GM19035 (cell line): ENCODE data around the gene MTG1.
"Not testable (repeated sequence)": the region's sequence is repeated elsewhere in the genome, so short reads cannot be mapped to it uniquely, and the experiment has no call there.

Experiments used
- ATAC-seq: cut with Tn5 transposase; IDR thresholded peaks from one replicate; pipeline ENCODE4 v1.9.1; 2021; ENCODE audit not compliant: unreplicated experiment

The MTG1 gene

DNA sequence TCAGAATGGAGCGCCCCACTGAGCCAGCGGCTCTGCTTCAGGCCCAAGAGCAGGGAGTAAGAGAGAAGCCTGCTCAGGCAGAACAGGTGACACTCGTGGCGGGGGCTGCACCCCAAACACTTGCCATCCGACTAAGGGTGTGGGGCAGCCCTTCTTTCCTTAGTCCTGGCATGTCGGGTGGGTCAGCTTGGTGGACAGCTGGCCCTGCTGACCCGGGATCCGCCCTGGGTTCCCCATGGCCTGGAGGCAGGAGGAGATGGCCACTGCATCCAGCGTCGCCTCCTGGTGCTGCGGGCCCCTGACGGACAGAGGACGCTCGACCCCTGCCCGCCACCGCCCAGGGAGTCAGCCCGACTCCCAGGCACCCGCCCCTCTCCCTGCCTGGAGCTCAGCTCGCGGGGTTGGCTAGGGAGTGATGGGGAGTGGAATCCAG lies 16.1 kb upstream of the MTG1 start:
- ATAC-seq = no peak

DNA sequence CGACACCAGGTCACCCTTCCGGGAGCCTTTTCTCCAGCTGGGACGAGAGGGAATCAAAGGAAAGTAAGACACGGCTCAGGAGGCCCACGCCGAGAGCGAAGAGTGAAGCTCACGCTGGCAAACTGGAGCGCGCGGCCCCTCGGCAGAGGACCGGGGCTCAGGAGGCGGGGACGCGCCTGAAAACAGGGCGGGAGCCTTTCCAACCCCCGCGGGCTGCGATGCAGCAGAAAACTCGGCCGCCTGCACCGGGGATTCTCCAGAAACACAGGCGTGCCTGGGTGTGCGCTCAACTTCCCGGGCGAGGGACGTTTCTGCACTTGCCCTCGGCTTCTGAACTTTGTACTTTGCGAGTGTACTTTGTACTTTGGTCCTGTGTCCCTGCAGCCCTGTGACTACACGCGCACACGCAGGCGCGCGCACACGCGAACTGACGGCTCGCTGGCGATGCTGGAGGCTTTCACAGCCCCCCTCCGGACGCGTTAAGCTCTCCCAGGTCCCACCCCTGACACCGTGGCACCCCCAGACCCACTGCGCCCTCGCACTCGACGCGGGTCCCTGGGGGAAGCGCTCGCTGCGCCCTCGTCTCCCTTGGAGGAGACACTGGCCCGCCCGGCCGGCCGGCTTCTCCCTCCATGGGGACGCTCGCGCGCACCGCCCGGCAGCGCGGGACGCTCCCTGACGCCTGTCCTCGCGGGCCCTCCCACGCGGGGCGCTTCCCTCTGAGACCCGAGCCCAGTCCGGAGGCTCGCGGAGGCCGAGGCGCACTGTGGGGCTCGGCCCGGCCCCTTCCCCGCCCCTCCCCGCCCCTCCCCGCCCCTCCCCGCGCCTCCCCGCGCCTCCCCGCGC lies 15.5 kb upstream of the MTG1 start:
- peak; percentile 40 for ATAC-seq

DNA sequence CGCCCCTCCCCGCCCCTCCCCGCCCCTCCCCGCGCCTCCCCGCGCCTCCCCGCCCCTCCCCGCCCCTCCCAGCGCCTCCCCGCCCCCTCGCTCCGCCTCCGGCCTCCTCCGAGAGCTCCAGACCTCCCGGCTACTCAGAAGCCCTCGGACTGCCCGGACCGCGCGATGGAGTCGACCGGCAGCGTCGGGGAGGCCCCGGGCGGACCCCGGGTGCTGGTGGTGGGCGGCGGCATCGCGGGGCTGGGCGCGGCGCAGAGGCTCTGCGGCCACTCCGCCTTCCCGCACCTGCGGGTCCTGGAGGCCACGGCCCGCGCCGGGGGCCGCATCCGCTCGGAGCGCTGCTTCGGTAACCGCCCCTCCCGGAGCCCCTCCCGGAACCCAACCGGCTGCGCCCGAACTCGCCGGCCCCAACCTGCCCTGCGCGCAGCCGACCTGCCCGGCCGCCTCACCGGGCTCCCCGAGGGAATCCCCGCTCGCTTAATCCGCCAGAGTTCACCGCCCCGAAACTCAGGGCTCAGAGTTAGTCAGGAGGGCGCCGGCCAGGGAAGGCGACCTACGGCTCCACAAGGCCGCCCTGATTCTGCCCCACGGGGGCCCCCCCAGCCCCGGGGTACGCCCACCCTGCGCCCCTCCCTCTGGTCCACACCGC lies 14.7 kb upstream of the MTG1 start, which contains the start of gene PAOX:
TSS of gene PAOX (plus strand) at position 111 of the 649 bp plus-strand sequence. CDS start at position 166, 55 bp downstream.
- ATAC-seq = peak; percentile 57

DNA sequence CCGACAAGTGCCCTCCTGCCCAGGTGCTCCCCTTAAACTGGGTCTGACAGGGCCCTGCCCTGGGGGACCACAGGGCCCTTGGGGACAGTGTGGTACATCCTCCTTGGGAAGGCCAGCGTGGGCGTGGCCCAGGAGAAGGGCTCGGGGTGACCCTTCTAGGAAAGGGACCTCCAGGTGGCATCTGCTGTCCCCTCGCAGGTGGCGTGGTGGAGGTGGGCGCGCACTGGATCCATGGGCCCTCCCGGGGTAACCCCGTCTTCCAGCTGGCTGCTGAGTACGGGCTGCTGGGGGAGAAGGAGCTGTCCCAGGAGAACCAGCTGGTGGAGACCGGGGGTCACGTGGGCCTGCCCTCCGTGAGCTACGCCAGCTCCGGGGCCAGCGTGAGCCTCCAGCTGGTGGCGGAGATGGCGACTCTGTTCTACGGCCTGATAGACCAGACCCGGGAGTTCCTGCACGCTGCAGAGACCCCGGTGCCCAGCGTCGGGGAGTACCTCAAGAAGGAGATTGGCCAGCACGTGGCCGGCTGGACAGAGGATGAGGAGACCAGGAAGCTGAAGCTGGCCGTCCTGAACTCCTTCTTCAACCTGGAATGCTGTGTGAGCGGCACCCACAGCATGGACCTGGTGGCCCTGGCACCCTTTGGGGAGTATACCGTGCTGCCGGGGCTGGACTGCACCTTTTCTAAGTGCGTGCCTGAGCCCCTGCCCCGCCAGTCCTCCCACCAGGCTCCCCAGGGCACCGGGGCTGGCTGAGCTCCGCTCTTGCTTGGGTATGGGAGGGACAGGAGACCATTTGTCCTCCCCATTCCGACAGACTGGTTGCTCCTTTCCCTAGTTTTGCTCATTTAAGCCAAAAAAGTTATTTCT lies 13.9 kb upstream of the MTG1 start:
- ATAC-seq = no peak

DNA sequence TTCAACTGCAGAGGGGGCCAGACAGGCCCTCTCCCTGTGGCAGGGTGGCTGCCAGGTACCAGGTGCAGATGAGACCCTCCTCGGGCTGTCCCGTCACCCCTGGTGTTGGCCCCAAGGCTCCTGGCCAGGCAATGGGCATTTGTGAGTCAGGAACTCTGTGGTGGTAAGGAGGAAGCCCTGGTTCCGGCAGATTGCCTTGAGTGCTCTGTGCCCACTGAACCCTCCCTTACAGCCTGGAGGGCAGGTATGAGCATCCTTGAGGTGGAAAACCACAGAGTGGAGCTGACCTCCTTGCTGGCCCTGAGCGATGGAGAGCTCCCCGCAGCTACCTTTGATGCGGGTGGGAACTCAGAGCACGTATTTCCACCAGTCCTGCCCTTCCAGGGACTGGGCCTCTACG lies 12.9 kb upstream of the MTG1 start:
- ATAC-seq = no peak

DNA sequence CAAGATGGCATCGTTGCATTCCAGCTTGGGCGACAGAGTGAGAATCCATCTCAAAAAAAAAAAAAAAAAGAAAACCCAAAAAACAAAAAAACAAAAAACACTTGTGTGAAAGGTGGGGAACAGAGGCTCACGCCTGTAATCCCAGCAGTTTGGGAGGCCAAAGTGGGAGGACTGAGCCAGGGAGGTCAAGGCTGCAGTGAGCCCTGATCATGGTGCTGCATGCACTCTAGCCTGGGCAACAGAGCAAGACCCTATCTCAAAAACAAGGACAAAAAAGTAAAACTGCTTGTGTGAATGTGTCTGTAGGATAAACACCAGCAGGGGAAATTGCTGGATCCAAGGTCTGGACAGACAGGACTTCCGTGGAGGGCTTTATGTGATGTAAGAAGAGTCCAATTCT lies 10.4 kb upstream of the MTG1 start:
- no peak for ATAC-seq

DNA sequence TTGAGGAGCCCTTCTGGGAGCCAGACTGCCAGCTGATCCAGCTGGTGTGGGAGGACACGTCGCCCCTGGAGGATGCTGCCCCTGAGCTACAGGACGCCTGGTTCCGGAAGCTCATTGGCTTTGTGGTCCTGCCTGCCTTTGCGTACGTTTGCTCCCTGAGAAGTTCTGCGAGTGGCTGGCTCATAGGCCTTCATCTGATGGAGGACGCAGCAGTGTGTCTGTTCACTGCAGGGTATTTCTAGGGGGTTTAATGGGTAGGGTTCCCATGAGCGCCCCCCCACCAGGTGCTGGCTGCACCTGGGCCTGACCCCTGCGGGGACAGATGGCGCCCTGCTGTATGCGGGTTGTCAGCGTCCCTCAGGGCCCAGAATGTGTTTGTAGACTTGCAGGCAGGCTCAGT lies 9.9 kb upstream of the MTG1 start:
- ATAC-seq = no peak

DNA sequence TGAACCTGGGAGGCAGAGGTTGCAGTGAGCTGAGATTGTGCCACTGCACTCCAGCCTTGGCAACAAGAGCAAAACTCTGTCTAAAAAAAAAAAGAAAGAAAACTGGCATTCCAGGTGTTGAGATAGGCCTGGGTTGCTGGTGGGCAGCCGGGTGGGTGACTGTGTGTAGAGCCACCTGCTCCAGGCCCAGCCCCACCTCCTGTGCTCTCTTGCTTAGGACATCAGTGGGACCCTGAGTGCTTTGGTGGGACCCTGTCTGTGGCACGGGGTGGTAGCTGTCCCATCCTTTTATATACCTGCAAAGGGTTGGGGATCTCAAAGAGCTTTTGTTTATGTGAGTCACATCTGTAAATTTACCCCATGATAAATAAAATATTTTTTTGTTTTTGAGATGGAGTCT lies 8.7 kb upstream of the MTG1 start:
- no peak for ATAC-seq

DNA sequence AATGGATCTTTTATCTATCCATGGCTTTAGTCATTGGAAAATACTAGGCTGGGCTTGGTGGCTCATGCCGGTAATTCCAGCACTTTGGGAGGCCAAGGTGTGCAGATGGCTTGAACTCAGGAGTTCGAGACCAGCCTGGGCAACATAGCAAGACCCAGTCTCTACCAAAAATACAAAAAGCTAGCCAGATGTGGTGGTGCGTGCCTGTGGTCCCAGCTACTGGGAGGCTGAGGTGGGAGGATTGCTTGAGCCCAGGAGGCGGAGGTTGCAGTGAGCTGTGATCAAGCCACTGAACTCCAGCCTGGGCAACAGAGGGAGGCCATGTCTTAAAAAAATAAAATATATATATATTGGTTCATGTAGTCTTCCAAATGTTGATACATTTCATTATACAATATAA lies 7.0 kb upstream of the MTG1 start:
- not testable (repeated sequence) for ATAC-seq

DNA sequence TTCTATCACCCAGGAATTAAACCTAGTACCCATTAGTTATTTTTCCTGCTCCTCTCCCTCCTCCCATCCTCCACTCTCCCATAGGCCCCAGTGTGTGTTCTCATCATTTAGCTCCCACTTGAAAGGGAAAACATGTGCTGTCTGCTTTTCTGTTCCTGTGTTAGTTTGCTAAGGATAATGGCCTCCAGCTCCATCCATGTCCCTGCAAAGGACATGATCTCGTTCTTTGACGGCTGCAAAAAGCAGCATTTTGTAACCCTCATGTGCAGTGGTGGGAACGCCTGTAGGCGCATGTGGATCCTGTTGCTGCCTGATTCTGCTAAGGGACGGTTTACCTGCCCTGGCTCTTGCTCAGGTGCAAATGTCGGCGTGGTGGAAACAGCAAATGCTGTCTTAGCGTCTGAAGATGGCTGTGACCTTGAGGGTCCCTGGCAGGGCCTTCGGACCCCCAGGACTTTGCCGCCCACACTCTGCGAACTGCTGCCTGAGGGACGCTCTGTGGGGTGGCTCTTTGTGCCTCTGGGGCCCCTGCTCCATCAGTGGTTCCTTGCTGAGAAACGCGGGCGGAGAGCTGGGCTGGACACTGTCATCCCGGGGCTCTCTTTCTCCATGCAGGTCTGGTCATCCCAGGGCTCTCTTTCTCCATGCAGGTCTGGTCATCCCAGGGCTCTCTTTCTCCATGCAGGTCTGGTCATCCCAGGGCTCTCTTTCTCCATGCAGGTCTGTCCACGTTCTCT lies 5.6 kb upstream of the MTG1 start:
- no peak for ATAC-seq

DNA sequence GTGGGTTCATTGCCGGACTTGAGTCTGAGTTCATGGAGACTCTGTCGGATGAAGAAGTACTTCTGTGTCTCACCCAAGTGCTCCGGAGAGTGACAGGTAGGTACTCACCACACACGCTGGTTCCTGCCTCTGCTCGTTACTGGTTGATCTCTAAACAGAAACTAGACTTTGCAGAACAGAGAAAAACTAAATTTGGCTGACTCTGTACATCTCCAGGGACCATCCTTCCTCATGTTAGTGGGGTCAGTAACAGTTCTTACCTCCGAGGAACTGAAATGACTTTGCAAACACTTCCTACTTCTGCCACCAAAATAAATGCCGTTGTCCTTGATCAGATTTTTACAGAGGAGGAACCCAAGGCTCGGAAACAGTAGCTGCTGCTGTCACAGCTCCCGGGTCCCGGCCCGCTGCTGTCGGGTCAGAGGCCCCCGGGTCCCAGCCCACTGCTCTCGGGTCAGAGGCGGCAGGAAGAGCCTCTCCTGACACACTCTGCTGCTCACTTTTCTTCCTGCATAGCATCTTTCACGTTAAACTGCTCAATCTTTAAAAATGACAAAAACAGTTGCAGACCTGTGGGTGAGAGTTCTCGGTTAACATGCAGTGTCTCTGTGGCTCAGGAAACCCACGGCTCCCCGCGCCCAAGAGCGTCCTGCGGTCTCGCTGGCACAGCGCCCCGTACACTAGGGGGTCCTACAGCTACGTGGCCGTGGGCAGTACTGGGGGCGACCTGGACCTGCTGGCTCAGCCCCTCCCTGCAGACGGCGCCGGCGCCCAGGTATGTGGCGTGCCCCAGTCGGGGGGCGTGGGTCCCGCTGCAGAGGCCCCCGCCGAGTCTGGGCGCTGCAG lies 4.8 kb upstream of the MTG1 start:
- peak; percentile 79 for ATAC-seq

DNA sequence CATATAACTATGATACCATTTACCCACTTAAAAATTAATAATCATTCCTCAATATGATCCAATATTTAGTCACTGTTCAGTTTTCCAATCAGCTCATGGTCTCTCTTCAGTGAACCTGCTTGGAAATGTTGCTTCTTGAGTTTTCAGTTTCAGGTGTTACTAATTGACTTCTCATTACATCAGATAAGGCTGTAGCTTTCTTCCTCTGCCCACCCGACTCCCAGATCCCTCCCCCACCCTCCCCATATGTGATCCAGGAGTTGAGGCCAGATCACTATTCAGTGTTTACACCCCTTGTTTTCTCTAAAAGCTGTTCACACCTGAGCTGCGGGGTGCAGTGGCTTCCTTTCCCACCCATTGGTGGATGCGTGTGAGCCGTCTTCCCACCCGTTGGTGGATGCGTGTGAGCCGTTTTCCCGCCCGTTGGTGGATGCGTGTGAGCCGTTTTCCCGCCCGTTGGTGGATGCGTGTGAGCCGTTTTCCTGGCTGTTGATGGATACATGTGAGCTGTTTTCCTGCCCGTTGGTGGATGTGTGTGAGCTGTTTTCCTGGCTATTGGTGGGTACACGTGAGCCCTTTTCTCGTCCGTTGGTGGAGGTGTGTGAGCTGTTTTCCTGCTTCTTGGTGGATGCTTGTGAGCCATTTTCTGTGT lies 3.2 kb upstream of the MTG1 start:
- ATAC-seq = no peak

DNA sequence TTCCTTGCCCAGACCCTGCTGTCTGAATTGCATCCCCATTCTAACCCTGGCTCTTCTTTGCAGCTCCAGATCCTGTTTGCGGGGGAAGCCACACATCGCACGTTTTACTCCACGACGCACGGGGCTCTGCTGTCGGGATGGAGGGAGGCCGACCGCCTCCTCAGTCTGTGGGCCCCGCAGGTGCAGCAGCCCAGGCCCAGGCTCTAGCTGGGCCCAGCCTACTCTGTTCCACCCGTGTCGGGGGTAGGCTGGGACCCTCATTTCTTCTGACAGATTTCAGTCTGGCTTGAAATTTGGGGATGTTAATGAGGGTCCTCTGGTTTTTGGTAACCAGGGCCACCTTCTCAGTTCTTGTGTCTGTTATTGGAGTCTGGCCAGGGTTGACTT lies 2.7 kb upstream of the MTG1 start:
- ATAC-seq = no peak

DNA sequence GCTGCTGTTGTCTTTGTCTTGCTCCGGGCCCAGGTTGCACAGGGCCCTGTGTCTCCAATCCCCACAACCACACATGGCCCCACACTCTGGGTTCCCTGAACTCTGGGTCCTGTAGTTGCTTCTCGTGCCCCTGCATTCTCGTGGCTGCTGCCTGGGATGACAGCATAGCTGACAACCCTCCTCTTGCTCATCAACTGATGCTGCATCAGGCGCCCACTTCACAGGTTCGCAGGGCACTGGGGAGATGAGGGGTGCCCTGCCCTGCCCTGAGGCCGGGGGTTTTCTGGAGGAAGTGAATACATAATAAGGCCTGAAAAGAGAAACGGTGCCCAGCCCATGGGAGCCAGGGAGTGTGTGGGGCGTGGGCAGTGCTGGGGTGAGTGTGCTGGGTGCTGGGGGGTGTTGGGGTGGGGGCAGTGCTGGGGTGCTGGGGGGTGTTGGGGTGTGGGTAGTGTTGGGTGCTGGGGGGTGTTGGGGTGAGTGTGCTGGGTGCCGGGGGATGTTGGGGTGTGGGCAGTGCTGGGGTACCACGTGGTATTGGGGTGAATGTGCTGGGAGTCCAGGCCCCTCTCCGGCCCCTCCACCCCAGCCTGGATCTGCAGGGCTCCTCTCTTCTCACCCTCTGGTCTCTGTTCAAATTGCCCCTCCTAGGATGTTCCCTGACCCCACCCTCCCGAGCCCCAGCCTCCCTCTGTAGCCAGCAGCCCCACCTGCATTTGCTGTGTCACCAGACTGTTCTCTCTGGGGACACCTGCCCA lies 2.0 kb upstream of the MTG1 start:
- ATAC-seq = no peak

DNA sequence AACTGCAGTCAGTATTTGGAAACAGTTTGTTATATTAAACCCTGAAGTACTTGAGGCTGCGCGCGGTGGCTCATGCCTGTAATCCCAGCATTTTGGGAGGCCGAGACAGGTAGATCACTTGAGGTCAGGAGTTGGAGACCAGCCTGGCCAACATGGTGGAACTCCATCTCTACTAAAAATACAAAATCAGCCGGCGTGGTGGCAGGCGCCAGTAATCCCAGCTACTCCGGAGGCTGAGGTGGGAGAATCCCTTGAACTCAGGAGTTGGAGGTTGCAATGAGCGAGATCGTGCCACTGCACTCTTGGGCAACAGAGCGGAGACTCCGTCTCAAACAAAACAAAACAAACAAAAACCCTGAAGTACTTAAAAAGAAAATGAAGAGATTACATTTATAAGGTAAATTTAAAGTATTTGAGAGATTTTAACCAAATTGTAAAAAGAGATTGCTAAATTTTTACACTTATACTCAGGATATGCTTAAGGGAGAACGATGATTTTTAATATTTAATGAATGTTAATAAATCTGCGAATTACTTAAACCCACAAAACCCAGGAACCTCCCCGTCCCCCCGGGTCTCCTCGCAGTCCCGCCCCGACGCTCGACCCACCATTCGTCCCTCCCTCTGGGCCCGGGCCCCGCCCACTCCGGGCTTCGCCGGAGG lies 425 bp upstream of the MTG1 start:
- ATAC-seq = no peak

DNA sequence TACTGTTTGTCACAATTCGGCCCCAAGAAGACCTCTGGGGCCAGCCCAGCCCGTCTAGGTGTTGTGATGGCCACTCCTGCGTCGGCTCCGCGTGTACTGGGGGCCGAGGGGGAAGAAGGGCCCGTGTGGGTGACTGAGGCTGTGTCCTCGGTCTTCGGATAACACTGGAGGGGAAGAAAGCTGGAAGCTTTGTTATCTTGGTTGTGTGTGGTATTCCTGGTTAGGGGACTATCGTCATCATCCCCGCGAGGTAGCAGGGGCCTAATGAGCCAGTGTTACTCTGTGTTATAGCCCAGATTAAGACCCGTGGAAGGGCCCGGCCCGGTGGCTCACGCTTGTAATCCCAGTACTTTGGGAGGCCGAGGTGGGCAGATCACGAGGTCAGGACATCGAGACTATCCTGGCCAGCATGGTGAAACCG lies 854 bp downstream of the MTG1 start:
- ATAC-seq = no peak

DNA sequence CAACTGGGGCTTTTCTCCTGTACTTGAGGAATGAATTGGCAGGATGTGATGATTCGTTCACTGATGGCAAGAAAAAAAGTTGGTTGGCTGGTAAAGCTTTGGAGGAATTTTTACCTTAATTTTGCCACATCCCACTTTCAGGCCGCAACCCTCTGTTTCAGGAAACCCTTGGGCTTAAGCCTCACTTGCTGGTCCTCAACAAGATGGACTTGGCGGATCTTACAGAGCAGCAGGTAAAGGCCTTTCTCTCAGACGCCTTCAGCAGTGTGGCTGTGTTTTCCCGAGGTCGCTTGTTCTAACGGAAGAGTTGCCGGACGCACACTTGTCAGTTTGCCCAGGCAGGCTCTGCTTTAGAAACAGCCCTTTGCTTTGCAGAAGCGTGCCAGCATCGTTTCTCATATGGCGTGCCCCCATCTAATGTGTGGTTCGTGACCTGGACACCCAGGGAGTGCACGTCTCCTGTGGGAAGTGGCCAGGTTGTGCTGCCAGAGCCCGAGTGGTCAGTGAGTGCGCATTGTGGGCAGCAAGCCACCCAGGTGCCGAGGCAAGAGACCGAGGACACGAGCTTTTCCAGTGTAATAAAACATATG lies 2.2 kb downstream of the MTG1 start:
- ATAC-seq = no peak

DNA sequence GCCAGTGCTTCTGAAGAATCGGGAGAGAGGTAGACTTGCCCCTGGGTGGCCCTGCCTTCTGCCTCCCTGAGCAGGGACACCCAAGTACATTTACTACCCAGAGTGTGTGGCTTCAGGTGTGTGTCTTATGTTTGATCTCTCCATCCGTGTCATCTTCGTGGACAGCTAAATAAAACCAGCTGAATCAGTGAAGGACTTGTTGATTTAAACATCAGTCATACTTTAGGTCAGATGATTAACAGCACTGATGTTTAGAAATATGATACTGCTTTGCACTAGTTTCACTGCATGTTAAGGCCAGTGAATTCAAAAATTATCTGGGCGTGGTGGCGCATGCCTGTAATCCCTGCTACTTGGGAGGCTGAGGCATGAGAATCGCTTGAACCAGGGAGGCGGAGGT lies 4.0 kb downstream of the MTG1 start:
- ATAC-seq = no peak
